WTC11 (cell line): ENCODE data around the gene SLC7A14. TPM values are rescaled to one million over a fixed set of nuclear protein-coding genes. Genes with fewer than 3 reads are reported as not detected.

Source experiments
- ATAC-seq: fragments of 200-7000 bp; cut with Tn5 transposase; 2 replicates; pipeline ENCODE4 v1.10.0; 2021; ENCODE audit warnings: mild to moderate bottlenecking, moderate library complexity
- CTCF ChIA-PET: fragments of 300-600 bp; sonication (Branson Sonifier 250); formaldehyde crosslinking; loops from one replicate; lab custom pipeline; 2021; ENCODE audit warnings: antibody characterized with exemption; lab: Charles Lee
- POLR2A ChIA-PET: fragments of 350-600 bp; sonication (Branson Sonifier 250); formaldehyde crosslinking; loops from one replicate; lab custom pipeline; 2021; ENCODE audit warnings: antibody characterized with exemption; lab: Charles Lee
- DNase-seq: peaks from one replicate; pipeline ENCODE4 v3.0.0; 2021; ENCODE audit warnings: low spot score
- H3K27ac Mint-ChIP-seq: 2 replicates; pipeline ENCODE4 v1.8.0; 2021; ENCODE audit warnings: mixed read lengths
- H3K27me3 Mint-ChIP-seq: 2 replicates; pipeline ENCODE4 v1.8.0; 2021; ENCODE audit warnings: low read depth, mild to moderate bottlenecking, moderate library complexity, mixed read lengths
- H3K36me3 Mint-ChIP-seq: 2 replicates; pipeline ENCODE4 v1.8.0; 2021; ENCODE audit warnings: mixed read lengths
- H3K4me1 Mint-ChIP-seq: 2 replicates; pipeline ENCODE4 v1.8.0; 2022; ENCODE audit warnings: mixed read lengths
- H3K4me3 Mint-ChIP-seq: 2 replicates; pipeline ENCODE4 v1.8.0; 2021; ENCODE audit warnings: mild to moderate bottlenecking, moderate library complexity, mixed read lengths
- H3K9me3 Mint-ChIP-seq: 2 replicates; pipeline ENCODE4 v1.8.0; 2021; ENCODE audit warnings: mixed read lengths
- AFF4 ChIP-seq: sonication (generic); formaldehyde crosslinking; IDR thresholded peaks from 2 replicates; pipeline ENCODE4 v1.8.1; 2023; ENCODE audit warnings: mild to moderate bottlenecking, missing genetic modification reagents, borderline replicate concordance
- ARID4B ChIP-seq: sonication (generic); formaldehyde crosslinking; IDR thresholded peaks from 2 replicates; pipeline ENCODE4 v1.8.0; 2023; ENCODE audit warnings: missing genetic modification reagents, mild to moderate bottlenecking, borderline replicate concordance
- ATF1 ChIP-seq: sonication (generic); formaldehyde crosslinking; IDR thresholded peaks from 2 replicates; pipeline ENCODE4 v1.8.1; 2023; ENCODE audit warnings: mild to moderate bottlenecking, moderate library complexity, missing genetic modification reagents
- CDX4 ChIP-seq: fragments of 250-450 bp; sonication (Bioruptor Pico); IDR thresholded peaks from 2 replicates; pipeline ENCODE4 v1.9.0; 2021; ENCODE audit warnings: moderate library complexity, mild to moderate bottlenecking, inconsistent platforms, borderline replicate concordance
- ELF4 ChIP-seq: sonication (generic); formaldehyde crosslinking; IDR thresholded peaks from 2 replicates; pipeline ENCODE4 v1.8.1; 2022; ENCODE audit warnings: low read depth, mild to moderate bottlenecking, moderate library complexity, missing genetic modification reagents
- EMX1 ChIP-seq: fragments of 250-450 bp; sonication (Bioruptor Pico); IDR thresholded peaks from 2 replicates; pipeline ENCODE4 v1.8.0; 2021; ENCODE audit warnings: mild to moderate bottlenecking
- GTF2I ChIP-seq: fragments of 250-450 bp; sonication (Bioruptor Pico); conservative IDR thresholded peaks from 2 replicates; pipeline ENCODE4 v1.4.0; 2021; ENCODE audit warnings: mild to moderate bottlenecking
- HMGA2 ChIP-seq: fragments of 250-450 bp; sonication (Bioruptor Pico); IDR thresholded peaks from 2 replicates; pipeline ENCODE4 v1.4.0; 2021; ENCODE audit warnings: mild to moderate bottlenecking, moderate library complexity
- JAZF1 ChIP-seq: fragments of 250-450 bp; sonication (Bioruptor Pico); IDR thresholded peaks from 2 replicates; pipeline ENCODE4 v1.9.0; 2021; ENCODE audit warnings: moderate library complexity, mild to moderate bottlenecking, inconsistent platforms
- MLX ChIP-seq: sonication (generic); formaldehyde crosslinking; IDR thresholded peaks from 2 replicates; pipeline ENCODE4 v1.8.1; 2023; ENCODE audit warnings: mild to moderate bottlenecking, missing genetic modification reagents, moderate library complexity
- NFE2L1 ChIP-seq: sonication (generic); formaldehyde crosslinking; IDR thresholded peaks from 2 replicates; pipeline ENCODE4 v1.8.1; 2023; ENCODE audit warnings: missing genetic modification reagents
- SP1 ChIP-seq: sonication (generic); formaldehyde crosslinking; conservative IDR thresholded peaks from 2 replicates; pipeline ENCODE4 v1.8.1; 2022; ENCODE audit warnings: missing genetic modification reagents
- USF1 ChIP-seq: sonication (generic); formaldehyde crosslinking; IDR thresholded peaks from 2 replicates; pipeline ENCODE4 v1.8.0; 2022; ENCODE audit warnings: mild to moderate bottlenecking, missing genetic modification reagents
- USF2 ChIP-seq: sonication (generic); formaldehyde crosslinking; IDR thresholded peaks from 2 replicates; pipeline ENCODE4 v1.8.1; 2023; ENCODE audit warnings: mild to moderate bottlenecking, missing genetic modification reagents, moderate library complexity
- ZBTB21 ChIP-seq: sonication (generic); formaldehyde crosslinking; IDR thresholded peaks from 2 replicates; pipeline ENCODE4 v1.8.1; 2023; ENCODE audit warnings: mild to moderate bottlenecking, missing genetic modification reagents, borderline replicate concordance
- ZNF138 ChIP-seq: sonication (generic); formaldehyde crosslinking; conservative IDR thresholded peaks from 2 replicates; pipeline ENCODE4 v1.8.1; 2022; ENCODE audit warnings: mild to moderate bottlenecking, moderate library complexity, missing genetic modification reagents
- ZNF263 ChIP-seq: sonication (generic); formaldehyde crosslinking; IDR thresholded peaks from 2 replicates; pipeline ENCODE4 v1.8.1; 2022; ENCODE audit warnings: low read depth, mild to moderate bottlenecking, moderate library complexity, missing genetic modification reagents
- ZNF671 ChIP-seq: fragments of 250-450 bp; sonication (Bioruptor Pico); IDR thresholded peaks from 2 replicates; pipeline ENCODE4 v1.8.0; 2021; ENCODE audit warnings: mild to moderate bottlenecking
- total RNA-seq: library from RNA; stranded (reverse); gene quantifications from 3 replicates; pipeline ENCODE4 v1.2.3, GENCODE V29; 2021

SLC7A14 gene
- total RNA-seq, 1 experiment from 2014 or later: 0.68 TPM

GRCh38 chr3:170631755-170632488 is 46.0 kb upstream of the SLC7A14 start (continued):
- TF ChIP-seq ARID4B (no peak), EMX1 (CRISPR knock-in tag) (no peak), SP1 (CRISPR knock-in tag) (no peak), JAZF1 (no peak), USF1 (CRISPR knock-in tag) (no peak), AFF4 (CRISPR knock-in tag) (no peak), HMGA2 (CRISPR knock-in tag) (no peak), GTF2I (CRISPR knock-in tag) (no peak), NFE2L1 (CRISPR knock-in tag) (no peak), ZNF138 (no peak)

- no peaks in the 10 kb centered on the region for H3K4me1 Mint-ChIP-seq
These were observed 37.6 kb upstream of the SLC7A14 start for GRCh38 chr3:170623524-170623923.

More at GRCh38 chr3:170623524-170623923, 37.6 kb upstream of the SLC7A14 start:
- Mint-ChIP-seq H3K27me3 (no peaks in the 10 kb centered on the region), H3K36me3 (peaks cover 3% of the 10 kb centered on the region; the same call in 1 of the 2 replicates), H3K27ac (no peak overlapping the region), H3K9me3 (peaks cover 22% of the 10 kb centered on the region), H3K4me3 (no peak overlapping the region)
- DNase-seq (no peak), ATAC-seq (no peak)
- ChIA-PET POLR2A (no interaction called here), CTCF (interaction anchor here (1.2 to 1.4 kb wide), 2 partner anchors 38 to 210 kb away, joined by 3 to 6 read pairs; no protein-coding TSS in a partner anchor)
- TF ChIP-seq USF2 (CRISPR knock-in tag) (no peak), ARID4B (no peak), ZBTB21 (no peak), ATF1 (CRISPR knock-in tag) (no peak), MLX (no peak), CDX4 (CRISPR knock-in tag) (no peak), ZNF263 (no peak), ZNF671 (CRISPR knock-in tag) (no peak), ELF4 (CRISPR knock-in tag) (no peak)
